Ascending aorta (tissue), 2 donors: ENCODE measurements around the gene NPAS3. TPM values are rescaled to one million over a fixed set of nuclear protein-coding genes. Genes with fewer than 3 reads are reported as not detected.
A peak's percentile ranks its signal among the peaks of the same experiment; 100 is the strongest.

Experiments
- DNase-seq, 2 donors: peaks; one replicate each; pipeline ENCODE4 v3.0.0-alpha.2; 2019; ENCODE audit warnings: low spot score in 2 of 2
- H3K27ac ChIP-seq, 2 donors: fragments of 200-600 bp; sonication (generic); one replicate each; pipeline ENCODE4 v1.5.1; 2016 to 2017; ENCODE audit warnings: mild to moderate bottlenecking in 1 of 2
- H3K27me3 ChIP-seq: fragments of 200-600 bp; sonication (generic); one replicate; pipeline ENCODE4 v1.5.1; 2017
- H3K36me3 ChIP-seq, 2 donors: fragments of 200-600 bp; sonication (generic); one replicate each; pipeline ENCODE4 v1.5.1; 2016
- H3K4me1 ChIP-seq, 2 donors: fragments of 200-600 bp; sonication (generic); one replicate each; pipeline ENCODE4 v1.5.1; 2016 to 2017; ENCODE audit warnings: mild to moderate bottlenecking in 1 of 2
- H3K4me3 ChIP-seq, 2 donors: fragments of 200-600 bp; sonication (generic); one replicate each; pipeline ENCODE4 v1.5.1; 2016 to 2017; ENCODE audit warnings: mild to moderate bottlenecking in 1 of 2
- H3K9me3 ChIP-seq, 2 donors: fragments of 200-600 bp; sonication (generic); one replicate each; pipeline ENCODE4 v1.5.1; 2016
- CTCF ChIP-seq, 3 experiments: fragments of 200-600 bp in 2 of 3; fragments of 450-650 bp in 1 of 3; sonication (generic) in 2 of 3; IDR thresholded peaks; one replicate each; pipeline ENCODE4 v1.5.1; 2016 to 2019; ENCODE audit warnings: antibody characterized with exemption in 3 of 3, mild to moderate bottlenecking in 1 of 3, moderate library complexity in 1 of 3
- intact Hi-C: fragments of 100-400 bp; cut with DNase I; formaldehyde crosslinking; loops from one replicate; pipeline ENCODE4 v1.15.1; 2023
- total RNA-seq: library from RNA; depleted of rRNA; stranded (reverse); fragments of >200 nt; gene quantifications from one replicate; pipeline ENCODE4 v1.1.0, GENCODE V29; 2016

The NPAS3 gene
- total RNA-seq, 1 donor from 2014 or later = not detected

GRCh38 chr14:32993921-32994320 lies 55.2 kb downstream of the NPAS3 start:
- Histone ChIP-seq H3K36me3 (no peaks in the 10 kb centered on the region), H3K27ac (no peak overlapping the region), H3K4me3 (no peak overlapping the region), H3K4me1 (no peaks in the 10 kb centered on the region), H3K9me3 (no peaks in the 10 kb centered on the region), H3K27me3 (no peaks in the 10 kb centered on the region)
- intact Hi-C loops = no loop called here
- TF ChIP-seq CTCF (IDR thresholded peaks at IDR 0.05) = no peak
- no peak for DNase-seq

DNA sequence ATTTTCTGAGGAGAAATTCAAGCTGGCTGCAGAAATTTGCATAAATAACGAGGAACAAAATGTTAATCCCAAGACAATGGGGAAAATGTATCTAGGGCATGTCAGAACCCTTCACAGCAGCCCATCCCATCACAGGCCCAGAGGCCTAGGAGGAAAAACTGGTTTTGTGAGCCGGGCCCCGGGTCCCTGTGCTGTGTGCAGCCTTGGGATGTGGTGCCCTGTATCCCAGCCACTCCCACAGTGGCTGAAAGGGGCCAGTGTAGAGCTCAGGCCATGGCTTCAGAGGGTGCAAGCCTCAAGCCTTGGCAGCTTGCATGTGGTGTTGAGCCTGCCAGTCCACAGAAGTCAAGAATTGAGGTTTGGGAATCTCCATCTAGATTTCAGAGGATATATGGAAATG lies 57.7 kb downstream of the NPAS3 start:
- Histone ChIP-seq H3K27me3 (no peaks in the 10 kb centered on the region), H3K9me3 (no peaks in the 10 kb centered on the region), H3K4me3 (no peak overlapping the region), H3K4me1 (no peaks in the 10 kb centered on the region), H3K36me3 (no peaks in the 10 kb centered on the region), H3K27ac (no peak overlapping the region)
- no peak for TF ChIP-seq CTCF (IDR thresholded peaks at IDR 0.05)
- intact Hi-C loops = no loop called here
- no peak for DNase-seq

- Histone ChIP-seq H3K4me1 (no peaks in the 10 kb centered on the region), H3K27ac (no peak overlapping the region), H3K27me3 (no peaks in the 10 kb centered on the region), H3K9me3 (no peaks in the 10 kb centered on the region), H3K36me3 (no peaks in the 10 kb centered on the region), H3K4me3 (no peak overlapping the region)
- intact Hi-C loops = no loop called here
- TF ChIP-seq CTCF (IDR thresholded peaks at IDR 0.05) = peak in 2 of 3 experiments; percentile 23 to 36
- DNase-seq = no peak
Observed at GRCh38 chr14:32998433-32998832, 59.8 kb downstream of the NPAS3 start.

GRCh38 chr14:33009673-33010072 lies 71.0 kb downstream of the NPAS3 start:
- no peak for TF ChIP-seq CTCF (IDR thresholded peaks at IDR 0.05)
- H3K36me3 ChIP-seq = no peaks in the 10 kb centered on the region
- no peak overlapping the region for H3K4me3 ChIP-seq
- H3K27ac ChIP-seq = no peak overlapping the region
- H3K27me3 ChIP-seq = no peaks in the 10 kb centered on the region
- H3K4me1 ChIP-seq = no peaks in the 10 kb centered on the region
- no peak for DNase-seq
- H3K9me3 ChIP-seq = no peaks in the 10 kb centered on the region
- intact Hi-C loops = no loop called here

- TF ChIP-seq CTCF (IDR thresholded peaks at IDR 0.05) = no peak
- no peak overlapping the region for H3K27ac ChIP-seq
- DNase-seq = no peak
- no peaks in the 10 kb centered on the region for H3K36me3 ChIP-seq
- no peak overlapping the region for H3K4me3 ChIP-seq
- H3K4me1 ChIP-seq = no peaks in the 10 kb centered on the region
- no peaks in the 10 kb centered on the region for H3K9me3 ChIP-seq
- intact Hi-C loops = no loop called here
- no peaks in the 10 kb centered on the region for H3K27me3 ChIP-seq
Observed at GRCh38 chr14:33010495-33010894, 71.8 kb downstream of the NPAS3 start.

DNA sequence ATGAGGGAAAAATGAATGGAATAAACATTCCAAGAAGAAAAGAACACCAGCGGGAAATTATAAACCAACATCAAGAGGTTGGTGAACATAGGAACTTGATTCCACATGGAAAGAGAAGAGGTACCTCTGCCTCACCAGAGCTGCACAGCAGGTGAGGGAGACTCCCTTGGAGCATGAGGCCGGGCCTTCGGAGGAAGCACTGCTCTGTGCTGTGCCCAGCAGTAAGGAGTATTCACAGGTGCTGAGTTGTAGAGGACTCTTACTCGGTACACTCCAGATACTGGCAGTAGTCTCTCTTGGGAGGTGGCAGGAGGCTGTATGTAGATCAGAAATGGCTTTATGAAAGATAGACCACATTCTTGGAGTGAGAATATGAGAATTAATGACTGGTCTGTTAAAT lies 76.0 kb downstream of the NPAS3 start:
- intact Hi-C loops = no loop called here
- Histone ChIP-seq H3K27ac (no peak overlapping the region), H3K4me3 (no peak overlapping the region), H3K4me1 (no peaks in the 10 kb centered on the region), H3K36me3 (no peaks in the 10 kb centered on the region), H3K9me3 (no peaks in the 10 kb centered on the region), H3K27me3 (no peaks in the 10 kb centered on the region)
- TF ChIP-seq CTCF (IDR thresholded peaks at IDR 0.05) = no peak
- DNase-seq = no peak
